Measurements from ENCODE around the gene CHD2.

CHD2 gene

DNA sequence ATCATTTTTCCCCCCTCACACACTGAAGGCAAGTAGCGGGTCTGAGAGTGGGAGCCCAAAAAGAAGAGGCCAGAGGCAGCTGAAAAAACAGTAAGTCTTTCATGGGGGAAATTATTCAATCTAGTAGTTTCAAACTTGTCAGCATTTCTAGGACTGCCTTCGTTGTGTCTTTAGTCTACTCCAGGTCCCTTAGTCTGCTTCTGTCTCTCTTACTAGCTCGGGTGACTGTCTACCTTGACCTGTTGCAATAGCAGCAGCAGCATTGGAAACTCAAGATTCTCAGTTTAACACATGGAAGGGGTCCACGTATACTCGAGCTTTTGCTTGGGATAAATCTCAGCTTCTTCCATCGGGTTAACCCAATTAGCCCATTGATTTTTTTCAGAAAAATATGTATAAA lies 28.9 kb downstream of the CHD2 start:
- no peak for DNase-seq

DNA sequence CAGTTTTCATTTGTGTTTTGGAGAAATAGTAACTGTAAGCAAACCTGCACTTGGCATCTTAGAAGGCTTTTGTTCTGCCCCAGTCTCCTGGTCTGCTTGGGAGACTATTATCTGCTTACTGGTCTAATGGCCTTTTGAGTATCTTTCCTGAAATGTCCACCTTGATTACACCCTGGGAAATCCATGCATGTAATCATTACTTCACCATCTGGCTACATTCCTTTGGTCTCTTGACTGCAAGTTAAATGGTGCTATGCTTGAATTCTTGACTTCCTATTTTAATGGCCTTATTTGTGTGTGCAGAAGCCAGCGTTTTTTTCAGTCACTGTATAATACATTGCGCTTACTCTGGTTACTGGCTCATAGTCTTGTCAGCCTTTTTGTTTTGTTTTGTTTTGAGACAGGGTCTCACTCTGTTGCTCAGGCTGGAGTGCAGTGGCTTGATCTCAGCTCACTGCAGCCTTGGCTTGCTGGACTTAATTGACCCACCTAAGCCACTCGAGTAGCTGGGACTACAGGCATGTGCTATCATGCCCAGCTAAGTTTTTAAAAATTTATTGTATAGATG lies 30.0 kb downstream of the CHD2 start:
- no peak for DNase-seq

DNA sequence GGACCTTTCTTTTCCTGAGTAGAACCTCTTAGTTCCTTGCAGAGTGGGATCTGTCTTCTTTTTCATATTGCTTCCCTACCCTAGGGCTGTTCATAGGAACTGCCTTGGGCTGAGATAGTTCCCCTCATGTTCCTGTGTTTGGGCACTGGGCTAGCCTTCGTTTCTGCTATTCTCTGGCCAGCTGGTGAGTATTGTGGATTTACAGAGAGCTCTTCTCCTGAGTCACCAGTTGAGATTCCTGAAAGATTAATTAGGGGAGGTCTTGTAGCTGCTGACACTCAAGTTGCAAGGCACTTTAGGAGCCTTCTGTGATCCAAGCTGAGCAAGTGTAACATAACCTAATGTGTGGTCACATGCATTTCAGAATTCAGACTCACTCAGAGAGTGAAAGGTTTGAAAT lies 30.7 kb downstream of the CHD2 start:
- no peak for DNase-seq

DNA sequence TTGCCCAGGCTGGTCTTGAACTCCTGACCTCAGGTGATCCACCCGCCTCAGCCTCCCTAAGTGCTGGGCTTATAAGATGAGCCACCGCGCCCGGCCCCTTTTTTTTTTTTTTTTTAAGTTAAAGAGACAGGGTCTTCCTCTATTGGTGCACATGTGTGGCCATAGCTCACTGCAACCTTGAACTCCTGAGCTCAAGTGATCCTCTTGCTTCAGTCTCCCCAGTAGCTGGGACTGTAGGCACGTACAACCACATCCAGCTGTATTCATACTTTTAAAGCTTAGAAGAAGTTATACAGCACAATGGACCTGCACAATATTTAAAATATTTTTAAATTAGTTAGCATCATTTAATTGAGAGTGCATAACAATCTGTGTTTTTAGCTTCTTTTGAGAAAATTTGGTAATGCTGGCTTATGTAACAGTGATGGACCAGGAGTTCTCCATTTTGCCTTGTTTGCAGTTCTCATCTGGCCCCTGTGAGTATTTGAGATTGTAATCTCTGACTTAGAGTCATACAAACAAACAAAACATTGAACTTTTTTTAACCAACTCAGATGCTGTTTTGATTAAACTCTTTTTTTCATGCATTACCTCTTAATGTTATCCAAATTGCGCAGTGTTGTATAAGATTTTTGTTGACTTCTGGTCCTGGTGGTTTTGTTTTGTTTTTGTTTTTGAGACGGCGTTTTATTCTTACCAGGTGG lies 33.0 kb downstream of the CHD2 start:
- DNase-seq: no peak

DNA sequence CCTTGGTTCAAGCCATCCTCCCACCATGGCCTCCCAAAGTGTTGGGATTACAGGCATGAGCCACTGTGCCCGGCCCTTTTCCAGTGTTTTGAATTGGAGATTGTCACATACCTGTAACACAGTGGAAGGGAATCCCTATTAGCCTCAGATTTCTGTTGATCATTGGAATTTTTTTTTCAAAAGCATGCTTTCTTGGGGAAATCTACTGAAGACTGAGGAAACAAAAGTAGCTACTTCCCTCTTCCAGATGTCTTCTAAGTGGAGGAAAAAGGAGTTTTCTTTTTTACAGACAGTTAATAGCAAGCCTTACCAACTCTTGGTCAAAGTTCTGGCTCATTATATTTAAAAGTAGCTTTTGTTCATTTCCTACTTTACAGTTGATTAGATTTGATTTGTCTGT lies 33.7 kb downstream of the CHD2 start:
- no peak for DNase-seq

DNA sequence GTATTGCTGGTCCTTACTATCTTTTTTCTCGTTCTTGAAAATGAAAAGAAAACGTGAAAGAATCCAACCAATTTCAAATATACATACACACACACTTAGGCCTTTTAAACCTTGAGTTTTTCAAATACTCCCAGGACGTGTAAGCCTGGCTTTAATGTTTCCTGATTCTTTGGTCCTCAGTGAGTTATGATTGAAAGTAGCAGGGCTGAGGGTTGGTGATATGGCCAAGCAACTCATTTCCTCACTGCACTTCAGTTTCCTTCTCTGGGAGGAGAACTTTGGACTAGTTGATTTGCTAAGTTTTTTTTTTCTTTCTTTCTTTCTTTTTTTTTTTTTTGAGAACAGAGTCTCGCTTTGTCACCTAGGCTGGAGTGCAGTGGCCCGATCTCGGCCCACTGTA lies 34.6 kb downstream of the CHD2 start:
- no peak for DNase-seq

DNA sequence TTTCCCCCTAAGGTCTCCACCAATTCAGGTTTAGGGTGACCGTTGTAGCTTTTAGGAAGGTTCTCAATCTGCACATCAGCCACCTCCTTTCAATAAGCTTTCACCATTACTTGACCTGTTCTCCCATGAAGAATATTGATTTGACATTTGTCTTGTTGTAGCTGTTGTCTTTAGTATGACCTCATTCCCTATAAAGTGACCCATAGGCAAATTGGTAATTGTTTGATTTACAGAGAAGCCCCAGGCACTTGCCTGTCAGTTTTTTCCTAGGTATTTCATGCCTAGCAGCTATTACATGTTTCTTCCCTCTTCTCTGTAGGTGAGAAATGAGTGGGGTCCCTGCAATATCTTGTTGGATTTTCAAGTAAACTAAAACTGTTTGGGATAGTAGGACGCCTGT lies 36.0 kb downstream of the CHD2 start:
- DNase-seq: no peak

DNA sequence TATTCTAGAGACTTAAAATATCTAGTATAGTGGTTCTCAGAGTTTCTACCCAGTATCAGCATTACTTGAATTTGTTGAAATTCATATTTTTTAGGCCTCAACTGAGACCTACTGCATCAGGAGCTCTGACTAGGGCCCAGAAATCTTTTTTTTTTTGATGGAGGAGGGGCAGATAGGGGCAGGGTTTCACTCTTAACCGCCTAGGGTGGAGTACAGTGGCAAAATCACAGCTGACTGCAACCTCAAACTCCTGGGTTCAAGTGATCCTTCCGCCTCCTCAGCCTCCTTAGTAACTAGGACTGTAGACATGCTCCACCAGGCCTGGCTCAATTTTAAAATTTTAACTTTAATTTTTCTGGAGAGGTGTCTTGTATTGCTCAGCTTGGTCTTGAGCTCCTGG lies 36.6 kb downstream of the CHD2 start:
- no peak for DNase-seq

DNA sequence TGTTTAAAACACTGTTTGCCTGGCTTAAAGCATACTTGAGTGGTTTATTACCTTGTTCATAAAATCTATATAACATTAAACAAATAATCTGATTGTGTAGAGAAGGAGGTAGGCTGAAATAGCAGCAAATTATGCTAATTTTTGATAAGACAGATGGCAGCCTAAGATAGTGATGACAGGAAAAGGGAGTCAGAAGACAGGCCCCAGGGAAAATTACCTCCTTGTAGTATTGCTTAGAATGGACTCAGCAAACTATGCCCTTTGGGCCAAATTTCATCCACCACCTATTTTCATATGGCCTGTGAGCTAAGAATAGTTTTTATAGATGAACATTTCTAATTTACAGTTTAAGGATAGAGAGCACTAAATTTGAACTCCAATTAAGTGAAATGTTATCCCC lies 37.8 kb downstream of the CHD2 start:
- DNase-seq: no peak

DNA sequence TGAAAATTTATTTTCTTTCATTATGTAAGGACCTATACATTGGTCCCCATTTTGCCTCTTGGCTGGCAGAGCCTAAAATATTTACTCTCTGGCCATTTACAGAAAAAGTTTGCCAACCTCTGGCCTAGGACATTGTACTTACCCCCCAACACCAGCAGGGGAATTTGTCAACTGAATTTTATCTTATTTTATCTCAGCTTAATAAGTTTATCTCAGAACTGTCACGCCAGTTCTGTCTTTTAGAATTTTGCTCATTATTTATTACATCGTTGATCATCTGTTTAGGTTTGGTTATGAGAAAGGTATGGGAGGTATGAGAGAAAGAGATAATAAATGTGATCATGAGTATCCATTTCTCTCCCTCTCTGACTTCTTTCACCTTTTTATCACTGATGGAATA lies 38.3 kb downstream of the CHD2 start:
- no peak for DNase-seq

DNA sequence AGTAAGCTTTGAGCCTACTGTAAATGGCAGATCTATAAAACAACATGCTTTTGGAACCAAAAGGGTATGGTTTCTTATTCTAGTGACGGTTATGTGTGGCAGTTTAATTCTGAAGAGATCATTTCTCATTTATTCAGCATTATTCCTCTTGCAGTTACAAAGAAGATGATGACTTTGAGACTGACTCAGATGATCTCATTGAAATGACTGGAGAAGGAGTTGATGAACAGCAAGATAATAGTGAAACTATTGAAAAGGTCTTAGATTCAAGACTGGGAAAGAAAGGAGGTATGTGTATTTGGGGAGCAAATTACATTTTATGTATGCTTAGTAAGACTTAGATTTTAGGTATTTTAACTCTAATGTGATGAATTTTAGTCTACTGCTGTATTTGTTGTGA lies 41.5 kb downstream of the CHD2 start:
- DNase-seq: no peak

DNA sequence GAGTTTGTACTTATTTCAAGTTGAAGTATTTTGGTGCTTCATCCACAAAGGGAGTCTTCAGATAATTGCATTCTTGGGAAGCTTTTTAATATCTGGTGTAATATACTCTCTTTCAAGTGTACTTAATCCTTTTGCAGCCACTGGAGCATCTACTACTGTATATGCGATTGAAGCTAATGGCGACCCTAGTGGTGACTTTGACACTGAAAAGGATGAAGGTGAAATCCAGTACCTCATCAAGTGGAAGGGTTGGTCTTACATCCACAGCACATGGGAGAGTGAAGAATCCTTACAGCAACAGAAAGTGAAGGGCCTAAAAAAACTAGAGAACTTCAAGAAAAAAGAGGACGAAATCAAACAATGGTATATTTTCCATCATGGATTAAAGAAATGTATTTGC lies 42.6 kb downstream of the CHD2 start:
- DNase-seq: no peak

DNA sequence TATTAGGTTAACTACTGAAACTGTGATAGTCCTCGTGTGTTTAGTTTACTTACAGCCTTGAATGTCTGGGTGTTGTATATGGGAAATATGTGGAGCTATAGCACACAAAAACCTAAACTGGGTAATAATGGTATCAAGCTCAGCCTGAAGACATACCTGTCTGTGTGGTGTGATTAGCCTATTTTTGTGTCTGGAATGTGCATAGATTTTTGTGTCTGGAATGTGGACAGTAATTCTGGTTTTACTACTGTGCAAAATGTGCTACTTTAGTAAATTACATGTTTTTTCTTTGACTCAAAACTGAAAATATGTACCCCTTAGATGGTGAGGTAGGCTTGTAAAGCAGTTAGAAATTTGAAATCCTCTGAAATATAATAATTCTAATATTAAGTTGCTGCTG lies 43.5 kb downstream of the CHD2 start:
- DNase-seq: no peak

DNA sequence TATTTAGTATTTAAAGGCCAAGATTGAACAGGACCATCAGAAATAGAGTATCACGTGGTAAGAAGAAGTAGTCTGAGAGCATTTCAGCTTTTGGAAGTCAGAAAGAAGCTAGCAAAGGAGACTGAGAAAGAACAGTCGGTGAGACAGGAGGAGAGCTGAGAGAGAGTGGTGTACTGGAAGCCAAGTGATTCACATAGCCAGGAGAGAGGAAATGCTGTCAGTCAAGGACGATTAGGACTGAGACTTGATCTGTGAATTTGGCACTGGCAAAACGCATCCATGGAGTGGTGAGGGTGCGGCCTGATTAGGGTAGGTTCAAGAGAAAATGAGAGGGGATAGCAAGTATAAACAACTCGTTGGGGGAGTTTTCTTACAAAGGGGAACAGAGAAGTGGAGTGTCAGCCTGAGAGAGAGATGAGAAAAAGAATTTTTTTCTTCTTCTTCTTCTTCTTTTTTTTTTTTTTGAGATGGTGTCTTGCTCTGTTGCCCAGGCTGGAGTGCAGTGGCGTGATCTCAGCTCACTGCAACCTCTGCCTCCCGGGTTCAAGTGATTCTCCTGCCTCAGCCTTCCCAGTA lies 44.9 kb downstream of the CHD2 start:
- DNase-seq: no peak

DNA sequence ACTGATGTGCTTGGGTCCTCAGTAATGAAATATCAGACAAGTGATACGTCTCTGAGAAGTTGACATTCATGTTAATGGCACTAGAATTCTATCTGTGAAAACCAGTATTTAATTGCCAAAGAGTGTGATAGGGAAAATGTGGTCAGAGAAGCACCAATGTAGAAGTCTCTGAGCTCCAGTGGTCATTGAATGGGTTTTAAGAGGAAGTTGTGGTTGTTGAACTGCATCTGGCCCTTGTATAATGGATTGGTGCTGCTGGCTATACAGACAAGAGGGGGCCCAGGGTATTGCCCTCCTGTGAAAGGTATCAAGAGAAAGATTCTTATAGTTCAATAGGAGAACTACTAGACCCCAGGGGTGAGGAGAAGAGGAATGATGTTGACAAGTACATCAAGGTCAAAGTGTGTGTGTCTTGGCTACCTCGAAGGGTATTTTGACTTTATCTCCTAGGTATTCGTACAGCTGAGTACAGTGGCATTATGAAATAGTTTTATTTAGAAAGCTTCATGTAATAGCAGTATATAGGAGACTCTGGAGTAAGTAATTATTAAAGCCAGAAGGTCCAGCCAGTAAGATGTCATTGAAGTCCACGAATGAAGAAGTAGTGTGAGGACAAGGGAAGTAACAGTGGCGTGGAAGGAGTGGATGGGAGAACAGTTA lies 47.1 kb downstream of the CHD2 start:
- no peak for DNase-seq

DNA sequence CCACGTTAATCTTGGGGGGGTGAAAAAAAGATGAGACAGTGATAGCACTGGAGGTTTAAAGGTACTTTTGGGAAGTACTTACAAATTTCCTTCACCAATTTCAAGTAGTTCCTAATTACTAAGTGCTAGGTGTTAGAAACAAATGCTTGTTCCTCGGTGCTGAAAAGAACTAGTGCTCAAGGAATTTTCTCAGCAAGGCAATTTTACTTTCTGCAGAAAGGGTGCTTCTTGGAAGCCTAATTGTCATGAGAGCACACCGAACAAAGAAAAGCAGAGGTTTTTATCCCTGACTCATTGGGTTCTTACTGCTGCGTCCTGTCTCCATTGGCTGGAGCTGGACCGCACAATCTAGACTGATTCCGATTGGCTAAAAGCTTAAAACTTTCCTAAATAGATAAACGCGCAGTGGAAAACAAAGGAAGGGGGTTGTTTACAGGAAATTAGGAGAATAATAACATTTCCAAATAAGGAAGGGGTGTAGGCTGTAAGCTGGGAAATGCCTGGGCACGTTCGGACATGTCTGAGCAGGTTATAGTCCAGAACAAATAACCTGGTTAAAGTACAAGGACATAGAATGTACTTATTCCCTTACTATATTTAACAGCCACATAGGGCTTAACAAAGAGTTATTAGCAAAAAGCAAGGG lies 49.6 kb downstream of the CHD2 start:
- no peak for DNase-seq

DNA sequence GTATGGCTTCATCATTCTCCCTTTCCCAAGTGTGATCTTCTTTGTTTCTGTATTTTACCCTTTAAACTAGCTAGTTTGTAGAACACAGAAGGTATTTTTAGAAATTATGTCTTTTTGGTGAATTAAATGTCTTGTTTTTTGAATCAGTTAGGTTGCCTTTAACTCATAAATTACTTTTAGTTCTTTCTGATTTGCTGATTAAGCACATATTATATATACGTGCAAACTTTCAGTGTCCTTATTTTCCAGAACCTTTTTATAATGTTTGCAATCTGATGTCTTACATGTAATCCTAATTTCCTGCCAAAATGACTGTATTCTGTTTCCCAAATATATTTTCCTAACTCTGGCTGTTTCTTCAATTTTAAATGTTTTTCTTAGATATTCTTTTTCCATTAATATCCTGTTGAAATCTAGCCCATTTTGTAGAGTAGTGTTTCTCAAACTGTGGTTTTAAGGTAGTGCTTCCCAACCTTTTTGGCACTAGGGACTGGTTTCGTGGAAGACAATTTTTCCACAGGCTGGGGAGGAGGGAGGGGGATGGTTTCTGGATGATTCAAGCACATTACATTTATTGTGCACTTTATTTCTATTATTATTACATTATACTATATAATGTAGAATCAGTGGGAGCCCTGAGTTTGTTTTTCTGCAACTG lies 51.8 kb downstream of the CHD2 start:
- DNase-seq: no peak

DNA sequence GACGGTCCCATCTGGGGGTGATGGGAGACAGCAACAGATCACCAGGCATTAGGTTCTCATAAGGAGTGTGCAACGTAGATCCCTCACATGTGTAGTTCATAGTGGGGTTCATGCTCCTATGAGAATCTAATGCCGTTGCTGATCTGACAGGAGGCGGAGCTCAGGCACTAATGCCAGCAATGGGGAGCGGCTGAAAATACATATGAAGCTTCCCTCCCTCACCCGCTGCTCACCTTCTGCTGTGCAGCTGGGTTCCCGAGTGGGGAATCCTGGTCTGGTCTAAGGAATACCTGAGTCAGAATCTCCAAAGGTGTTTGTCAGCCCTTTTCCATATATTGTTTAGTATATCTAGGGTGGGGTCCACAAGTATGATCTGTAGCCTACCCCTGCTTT lies 52.3 kb downstream of the CHD2 start:
- DNase-seq: no peak

DNA sequence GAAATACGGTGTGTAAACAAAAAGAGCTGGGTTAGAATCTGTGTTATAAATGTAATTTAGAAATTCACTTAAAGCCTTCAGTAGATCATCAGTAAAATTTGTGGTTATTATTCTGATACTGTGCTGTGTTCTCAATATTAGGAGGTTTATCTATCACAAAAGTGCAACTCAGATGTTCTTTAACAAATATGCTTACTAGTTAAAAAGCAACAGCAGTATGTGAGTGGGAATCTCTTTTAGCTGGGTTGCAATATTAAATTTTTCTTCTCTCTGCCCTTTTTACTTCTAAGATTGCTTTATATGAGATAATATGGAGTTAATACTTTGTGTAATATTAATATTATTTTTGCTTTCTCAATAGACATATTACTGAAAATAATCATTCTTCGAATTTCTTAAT lies 53.4 kb downstream of the CHD2 start:
- DNase-seq: no peak

DNA sequence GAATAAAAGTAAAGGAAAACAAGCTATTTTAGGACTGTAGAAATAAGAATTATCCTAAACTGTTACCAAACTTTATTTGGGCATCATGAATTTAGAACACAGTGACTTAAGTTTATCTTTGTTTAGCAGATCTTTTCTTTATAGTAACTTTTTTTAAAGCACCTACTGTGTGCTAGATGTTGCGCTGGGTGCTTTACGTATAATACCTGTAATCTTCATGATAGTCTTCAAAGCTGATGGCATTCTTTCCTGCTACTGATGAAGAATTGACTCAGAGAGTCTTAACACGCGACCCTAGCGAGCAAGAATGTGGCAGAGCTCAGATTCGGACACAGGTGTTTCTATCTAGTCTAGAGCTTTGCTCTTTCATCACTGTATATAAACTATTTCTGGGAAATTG lies 53.9 kb downstream of the CHD2 start:
- DNase-seq: no peak

DNA sequence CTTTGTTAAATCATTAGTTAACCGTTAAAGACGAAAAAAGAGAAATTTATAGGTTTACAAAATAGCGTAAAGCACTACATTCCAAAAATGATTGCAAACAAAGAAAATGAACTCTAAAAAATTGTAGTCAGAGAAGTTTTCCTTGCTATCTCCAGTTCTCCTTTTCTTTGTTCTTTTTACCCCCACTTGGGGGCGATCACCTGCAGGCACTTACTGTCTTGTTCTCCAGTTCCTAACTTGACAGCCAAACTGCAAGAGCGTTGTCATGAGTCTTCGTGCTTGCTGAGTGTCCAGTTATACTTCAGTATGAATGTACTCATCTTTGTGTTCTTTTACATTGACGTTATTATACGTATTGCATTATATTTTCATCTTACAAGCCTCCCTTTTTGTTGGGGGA lies 54.5 kb downstream of the CHD2 start:
- DNase-seq: no peak

DNA sequence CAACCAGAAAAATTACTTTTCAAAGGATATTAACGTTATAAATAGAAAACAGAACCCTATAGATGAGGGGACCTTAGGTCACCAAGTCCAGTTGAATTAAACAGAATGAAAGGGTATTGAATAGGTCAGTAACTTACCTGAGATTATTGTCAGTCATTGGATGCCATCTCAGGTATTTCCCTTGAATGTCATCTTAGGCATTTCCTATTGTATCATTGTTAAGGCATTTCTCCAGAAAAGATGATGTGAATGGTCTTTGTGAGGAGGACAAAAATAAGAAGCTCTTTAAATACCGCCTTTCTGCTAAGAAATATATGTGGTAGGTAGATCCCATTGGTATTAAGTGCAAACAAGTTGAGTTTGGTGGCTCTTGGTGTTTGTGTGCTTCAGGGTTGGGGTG lies 55.6 kb downstream of the CHD2 start:
- DNase-seq: no peak

DNA sequence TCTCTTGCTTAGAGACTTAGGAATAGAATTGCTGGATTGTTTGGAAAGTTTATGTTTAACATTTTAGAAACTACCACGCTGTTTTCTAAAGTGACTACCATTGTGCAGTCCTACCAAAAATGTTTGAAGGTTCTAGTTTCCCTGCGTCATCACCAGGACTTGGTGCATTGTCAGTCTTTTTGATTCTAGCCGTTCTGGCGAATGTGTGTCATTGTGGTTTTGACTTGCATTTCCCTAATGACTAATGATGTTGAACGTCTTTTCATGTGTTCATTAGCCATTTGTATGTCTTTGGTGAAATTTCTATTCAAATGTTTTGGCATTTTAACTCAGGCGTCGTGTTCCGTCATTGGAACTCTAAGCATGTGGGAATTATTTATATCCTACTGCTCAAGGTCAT lies 58.0 kb downstream of the CHD2 start:
- DNase-seq: no peak

All from right kidney (tissue), 1 donor.